B cell (primary cell): ENCODE results near the gene EML1. TPM values are rescaled to one million over a fixed set of nuclear protein-coding genes. Genes with fewer than 3 reads are reported as not detected.

Experiments used
- ATAC-seq: fragments of 200-7000 bp; cut with Tn5 transposase; one replicate; pipeline ENCODE4 v1.10.0; 2021; ENCODE audit warnings: low read depth, mild to moderate bottlenecking, moderate number of reproducible peaks, moderate library complexity
- CTCF ChIA-PET: fragments of 350-600 bp; sonication (Branson Sonifier 250); formaldehyde crosslinking; loops from one replicate; lab custom pipeline; 2021; ENCODE audit warnings: antibody characterized with exemption, inconsistent platforms; lab: Charles Lee
- POLR2A ChIA-PET: fragments of 350-600 bp; sonication (Branson Sonifier 250); formaldehyde crosslinking; loops from one replicate; lab custom pipeline; 2021; ENCODE audit warnings: antibody characterized with exemption; lab: Charles Lee
- DNase-seq: peaks from one replicate; pipeline ENCODE4 v3.0.0; 2013
- H2AFZ ChIP-seq: 2 replicates; pipeline ENCODE4 v1.6.1; 2012; ENCODE audit warnings: mild to moderate bottlenecking, low read depth, low read length; ENCODE audit not compliant: insufficient read depth, poor library complexity, severe bottlenecking
- H3K27ac ChIP-seq, 2 donors: 1 replicate in 1 of 2; 2 replicates in 1 of 2; pipeline ENCODE4 v1.5.1; 2012 to 2013; ENCODE audit warnings: low read length in 2 of 2, mild to moderate bottlenecking in 2 of 2, moderate library complexity in 1 of 2
- H3K27me3 ChIP-seq, 4 experiments: fragments of 200-600 bp in 1 of 4; sonication (generic) in 1 of 4; replicated peaks in 1 of 4; 1 replicate in 2 of 4; 2 replicates in 2 of 4; pipeline versions ENCODE4 v1.6.1 to v1.7.0; 2013 to 2016; ENCODE audit warnings: low read length in 3 of 4, mild to moderate bottlenecking in 2 of 4, mixed read lengths in 1 of 4, moderate library complexity in 1 of 4; ENCODE audit not compliant: insufficient read depth in 4 of 4, control insufficient read depth in 3 of 4; ENCODE audit errors: control extremely low read depth in 1 of 4
- H3K36me3 ChIP-seq, 2 experiments: replicated peaks in 1 of 2; 1 replicate in 1 of 2; 2 replicates in 1 of 2; pipeline versions ENCODE4 v1.6.1 to v1.7.1; 2013; ENCODE audit warnings: low read length in 1 of 2; ENCODE audit not compliant: insufficient read depth in 2 of 2, control insufficient read depth in 1 of 2; ENCODE audit errors: control extremely low read depth in 1 of 2, extremely low read depth in 1 of 2
- H3K4me1 ChIP-seq, 2 donors: fragments of 200-600 bp in 1 of 2; sonication (generic) in 1 of 2; 1 replicate in 1 of 2; 2 replicates in 1 of 2; pipeline versions ENCODE4 v1.5.1 to v1.6.1; 2013 to 2017; ENCODE audit warnings: low read length in 2 of 2; ENCODE audit not compliant: control insufficient read depth in 2 of 2, insufficient read depth in 2 of 2
- H3K4me2 ChIP-seq: replicated peaks from 2 replicates; pipeline ENCODE3; 2012; ENCODE audit warnings: mild to moderate bottlenecking, low read depth, low read length; ENCODE audit not compliant: poor library complexity, severe bottlenecking
- H3K4me3 ChIP-seq, 5 experiments: fragments of 200-600 bp in 1 of 5; sonication (generic) in 1 of 5; 1 replicate in 3 of 5; 2 replicates in 2 of 5; pipeline versions ENCODE4 v1.5.1 to v1.7.0; 2011 to 2016; ENCODE audit warnings: low read length in 4 of 5, mild to moderate bottlenecking in 4 of 5, low read depth in 2 of 5, control low read depth in 1 of 5, moderate library complexity in 1 of 5; ENCODE audit not compliant: insufficient read depth in 1 of 5; ENCODE audit errors: control extremely low read depth in 1 of 5, extremely low read depth in 1 of 5
- H3K79me2 ChIP-seq: fragments of 200-600 bp; sonication (generic); one replicate; pipeline ENCODE4 v1.6.0; 2016; ENCODE audit warnings: low read length; ENCODE audit not compliant: control insufficient read depth, insufficient read depth
- H3K9ac ChIP-seq: fragments of 200-600 bp; sonication (generic); 2 replicates; pipeline ENCODE4 v1.6.1; 2017; ENCODE audit warnings: mild to moderate bottlenecking, low read length, moderate library complexity
- H3K9me3 ChIP-seq, 3 donors: one replicate each; pipeline versions ENCODE4 v1.6.1 to v1.7.1; 2013; ENCODE audit warnings: low read length in 2 of 3; ENCODE audit not compliant: control insufficient read depth in 2 of 3, insufficient read depth in 1 of 3; ENCODE audit errors: control extremely low read depth in 1 of 3
- H4K20me1 ChIP-seq: 2 replicates; pipeline ENCODE4 v1.6.0; 2012; ENCODE audit warnings: mild to moderate bottlenecking, low read length; ENCODE audit not compliant: insufficient read depth, control insufficient read depth, poor library complexity, severe bottlenecking
- H3K27ac Mint-ChIP-seq: one replicate; pipeline ENCODE4 v1.8.0; 2021; ENCODE audit warnings: mixed read lengths
- H3K27me3 Mint-ChIP-seq: one replicate; pipeline ENCODE4 v1.8.0; 2021; ENCODE audit warnings: mixed read lengths
- H3K4me1 Mint-ChIP-seq: one replicate; pipeline ENCODE4 v1.8.0; 2021; ENCODE audit warnings: mixed read lengths
- H3K4me3 Mint-ChIP-seq: one replicate; pipeline ENCODE4 v1.8.0; 2021; ENCODE audit warnings: mixed read lengths
- H3K9me3 Mint-ChIP-seq: one replicate; pipeline ENCODE4 v1.8.0; 2022; ENCODE audit warnings: mixed read lengths; ENCODE audit not compliant: insufficient read depth
- CTCF ChIP-seq: fragments of 200-600 bp; IDR thresholded peaks from one replicate; pipeline ENCODE4 v1.8.0; 2022; ENCODE audit warnings: antibody characterized with exemption, mild to moderate bottlenecking
- EZH2 ChIP-seq: IDR thresholded peaks from 2 replicates; pipeline ENCODE4 v1.6.1; 2012; ENCODE audit warnings: borderline replicate concordance, low read depth, mild to moderate bottlenecking, moderate library complexity, low read length; ENCODE audit not compliant: insufficient read depth, poor library complexity, severe bottlenecking
- WGBS: methylation state at CpG from one replicate; pipeline ENCODE4 v1.1.5; 2013; ENCODE audit warnings: missing lambda C conversion rate; ENCODE audit not compliant: insufficient coverage; 5-methylcytosine and 5-hydroxymethylcytosine counted together
- intact Hi-C: fragments of 100-400 bp; cut with micrococcal nuclease; formaldehyde crosslinking; loops from one replicate; pipeline ENCODE4 v1.10.0; 2022
- polyA plus RNA-seq: library from polyadenylated mRNA; depleted of rRNA; stranded (reverse); fragments of >200 nt; gene quantifications from 2 replicates; pipeline ENCODE4 v1.2.3, GENCODE V29; 2012
- total RNA-seq, 2 donors: library from RNA; stranded (reverse); fragments of 120-200 nt in 1 of 2; gene quantifications; 1 replicate in 1 of 2; 2 replicates in 1 of 2; pipeline versions ENCODE4 v1.2.3 to v1.2.4, GENCODE V29; 2013 to 2022

Gene EML1
- total and polyA plus RNA-seq, 2 donors (not counting 1 experiment from before 2014, with no cell fraction given) = not detected

GRCh38 chr14:99862136-99862535, 68.9 kb downstream of the EML1 start:
- H3K4me2 ChIP-seq = no peak overlapping the region
- no peak for ATAC-seq
- TF ChIP-seq CTCF (no peak), EZH2 (no peak)
- no peaks in the 10 kb centered on the region for H3K4me1 Mint-ChIP-seq
- no peaks in the 10 kb centered on the region for H3K9me3 ChIP-seq
- no peaks in the 10 kb centered on the region for H3K4me1 ChIP-seq
- no peak for DNase-seq
- H2AFZ ChIP-seq = no peak overlapping the region
- no peak overlapping the region for H3K4me3 ChIP-seq
- H3K27ac Mint-ChIP-seq = no peak overlapping the region
- peaks cover 0 to 11% (median 2%) of the 10 kb centered on the region in 4 experiments for H3K27me3 ChIP-seq
- H3K36me3 ChIP-seq = no peaks in the 10 kb centered on the region
- no peak overlapping the region for H3K4me3 Mint-ChIP-seq
- CTCF ChIA-PET = no interaction called here
- no peaks in the 10 kb centered on the region for H3K9me3 Mint-ChIP-seq
- POLR2A ChIA-PET = no interaction called here
- H3K9ac ChIP-seq = no peak overlapping the region
- no peak overlapping the region for H3K27ac ChIP-seq
- no peaks in the 10 kb centered on the region for H4K20me1 ChIP-seq
- WGBS = 100% methylated on average over 1 of the region's 4 CpGs
- H3K79me2 ChIP-seq = no peaks in the 10 kb centered on the region
- H3K27me3 Mint-ChIP-seq = peaks cover 41% of the 10 kb centered on the region
- intact Hi-C loops = no loop called here

GRCh38 chr14:99863059-99863458, 69.8 kb downstream of the EML1 start:
- CTCF ChIA-PET = no interaction called here
- Histone ChIP-seq H3K4me3 (no peak overlapping the region), H3K79me2 (no peaks in the 10 kb centered on the region), H3K4me2 (no peak overlapping the region), H3K4me1 (no peaks in the 10 kb centered on the region), H3K9me3 (no peaks in the 10 kb centered on the region), H3K9ac (no peak overlapping the region), H3K27ac (no peak overlapping the region), H3K36me3 (no peaks in the 10 kb centered on the region), H2AFZ (no peak overlapping the region), H3K27me3 (peaks cover 0 to 11% (median 3%) of the 10 kb centered on the region in 4 experiments), H4K20me1 (no peaks in the 10 kb centered on the region)
- intact Hi-C loops = no loop called here
- TF ChIP-seq CTCF = no peak
- Mint-ChIP-seq H3K9me3 (no peaks in the 10 kb centered on the region), H3K27me3 (peaks cover 42% of the 10 kb centered on the region), H3K4me1 (no peaks in the 10 kb centered on the region), H3K4me3 (no peak overlapping the region), H3K27ac (no peak overlapping the region)
- 83% methylated on average over 1 of the region's 2 CpGs for WGBS
- ATAC-seq = no peak
- DNase-seq = no peak
- POLR2A ChIA-PET = no interaction called here
